HEK293 (cell line): ENCODE data around the gene GAL3ST2.
"Not testable (repeated sequence)": the region's sequence is repeated elsewhere in the genome, so short reads cannot be mapped to it uniquely, and the experiment has no call there.

Experiments
- CTCF ChIA-PET: fragments of 350-600 bp; formaldehyde crosslinking; extraction: SDS; loops from one replicate; lab custom pipeline; 2021; ENCODE audit warnings: antibody characterized with exemption; lab: Yijun Ruan, JAX
- POLR2A ChIA-PET: fragments of 300-600 bp; formaldehyde crosslinking; extraction: SDS; loops from one replicate; lab custom pipeline; 2020; ENCODE audit warnings: antibody characterized with exemption, inconsistent platforms; lab: Yijun Ruan, JAX
- H3K27ac ChIP-seq: fragments of 200-500 bp; sonication (Bioruptor generic); 2 replicates; pipeline ENCODE4 v1.5.1; 2014; ENCODE audit warnings: low read depth, low read length, control low read depth, inconsistent platforms; ENCODE audit errors: extremely low read depth
- H3K36me3 ChIP-seq, 2 experiments: fragments of 200-500 bp in 1 of 2; sonication (Bioruptor generic) in 1 of 2; 1 replicate in 1 of 2; 2 replicates in 1 of 2; pipeline ENCODE4 v1.5.1; 2014 to 2017; ENCODE audit warnings: inconsistent platforms in 2 of 2, low read length in 2 of 2; ENCODE audit not compliant: control insufficient read depth in 2 of 2, insufficient read depth in 1 of 2
- H3K4me1 ChIP-seq: fragments of 200-500 bp; sonication (Bioruptor generic); 2 replicates; pipeline ENCODE4 v1.5.1; 2014; ENCODE audit warnings: mild to moderate bottlenecking, low read length, inconsistent platforms; ENCODE audit not compliant: control insufficient read depth, insufficient read depth
- H3K4me3 ChIP-seq: 2 replicates; pipeline ENCODE4 v1.5.1; 2011; ENCODE audit warnings: low read depth, mild to moderate bottlenecking, control low read depth, low read length, moderate library complexity
- H3K9me3 ChIP-seq: fragments of 200-500 bp; sonication (Bioruptor generic); 2 replicates; pipeline ENCODE4 v1.5.1; 2014; ENCODE audit warnings: low read depth, low read length, inconsistent platforms; ENCODE audit not compliant: control insufficient read depth, insufficient read depth
- EGR2 ChIP-seq: fragments of 450-650 bp; formaldehyde crosslinking; IDR thresholded peaks from 2 replicates; pipeline ENCODE4 v1.5.1; 2016; ENCODE audit warnings: low read depth, missing biosample characterization, missing genetic modification characterization
- GLI4 ChIP-seq: fragments of 450-650 bp; formaldehyde crosslinking; IDR thresholded peaks from 2 replicates; pipeline ENCODE4 v1.5.1; 2016; ENCODE audit warnings: missing biosample characterization, missing genetic modification characterization
- SETDB1 ChIP-seq: IDR thresholded peaks from one replicate; pipeline ENCODE4 v1.6.1; 2017; ENCODE audit warnings: mild to moderate bottlenecking, low read length, moderate library complexity, mixed read lengths; ENCODE audit not compliant: insufficient read length
- SP3 ChIP-seq: fragments of 450-650 bp; formaldehyde crosslinking; IDR thresholded peaks from 2 replicates; pipeline ENCODE4 v1.5.1; 2016; ENCODE audit warnings: missing biosample characterization, missing genetic modification characterization
- ZNF10 ChIP-seq: fragments of 450-650 bp; formaldehyde crosslinking; IDR thresholded peaks from 2 replicates; pipeline ENCODE4 v1.5.1; 2017; ENCODE audit warnings: missing biosample characterization, missing genetic modification characterization
- ZNF184 ChIP-seq: fragments of 450-650 bp; IDR thresholded peaks from 2 replicates; pipeline ENCODE4 v1.5.1; 2018; ENCODE audit warnings: missing biosample characterization, mild to moderate bottlenecking, missing genetic modification characterization
- ZNF354C ChIP-seq: fragments of 450-650 bp; formaldehyde crosslinking; IDR thresholded peaks from 2 replicates; pipeline ENCODE4 v1.5.1; 2016; ENCODE audit warnings: missing biosample characterization, missing genetic modification characterization, low read depth, borderline replicate concordance
- ZNF416 ChIP-seq: fragments of 450-650 bp; formaldehyde crosslinking; IDR thresholded peaks from 2 replicates; pipeline ENCODE4 v1.5.1; 2016; ENCODE audit warnings: missing biosample characterization, missing genetic modification characterization
- ZNF677 ChIP-seq: fragments of 450-650 bp; IDR thresholded peaks from 2 replicates; pipeline ENCODE4 v1.5.0; 2018; ENCODE audit warnings: missing biosample characterization, mild to moderate bottlenecking, missing genetic modification characterization, moderate library complexity
- TF ChIP-seq, protein P1 (sequence below): fragments of 450-650 bp; IDR thresholded peaks from 2 replicates; pipeline ENCODE4 v1.5.1; 2018; ENCODE audit warnings: missing biosample characterization, missing genetic modification characterization
- TF ChIP-seq, protein P2 (sequence below): fragments of 450-650 bp; formaldehyde crosslinking; IDR thresholded peaks from 2 replicates; pipeline ENCODE4 v1.5.1; 2016; ENCODE audit warnings: missing biosample characterization, missing genetic modification characterization
- TF ChIP-seq, protein P3 (sequence below): fragments of 450-650 bp; formaldehyde crosslinking; optimal IDR thresholded peaks from 2 replicates; pipeline ENCODE3; 2016; ENCODE audit warnings: missing biosample characterization, mild to moderate bottlenecking, missing genetic modification characterization
- TF ChIP-seq, protein P4 (sequence below): fragments of 450-650 bp; formaldehyde crosslinking; IDR thresholded peaks from 2 replicates; pipeline ENCODE4 v1.5.1; 2017; ENCODE audit warnings: missing biosample characterization, mild to moderate bottlenecking, missing genetic modification characterization, moderate library complexity
- TF ChIP-seq, protein P5 (sequence below): fragments of 450-650 bp; formaldehyde crosslinking; IDR thresholded peaks from 2 replicates; pipeline ENCODE4 v1.5.1; 2016; ENCODE audit warnings: missing biosample characterization, missing genetic modification characterization

The GAL3ST2 gene

DNA sequence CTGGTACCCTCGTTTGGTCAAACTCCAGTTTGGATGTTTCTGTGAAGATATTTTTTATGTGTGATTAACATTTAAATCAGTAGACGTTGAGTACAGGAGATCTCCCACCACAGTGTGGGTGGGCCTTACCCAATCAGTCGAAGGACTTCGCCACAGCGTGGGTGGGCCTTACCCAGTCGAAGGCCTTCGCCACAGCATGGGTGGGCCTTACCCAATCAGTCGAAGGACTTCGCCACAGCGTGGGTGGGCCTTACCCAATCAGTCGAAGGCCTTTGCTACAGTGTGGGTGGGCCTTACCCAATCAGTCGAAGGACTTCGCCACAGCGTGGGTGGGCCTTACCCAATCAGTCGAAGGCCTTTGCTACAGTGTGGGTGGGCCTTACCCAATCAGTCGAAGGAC is 16.7 kb upstream of the GAL3ST2 start:
- H3K9me3 ChIP-seq, POLR2A ChIA-PET, H3K27ac ChIP-seq, H3K4me3 ChIP-seq, H3K4me1 ChIP-seq: not testable (repeated sequence)
- TF ChIP-seq ZNF10: peak; percentile 94
- H3K36me3 ChIP-seq: peaks cover 0 to 33% of the 10 kb centered on the region in 2 experiments; a peak in 2 of 3 replicates
- CTCF ChIA-PET: interaction anchor here (0.6 kb wide), 1 partner anchor 18 kb away, joined by 4 read pairs; no protein-coding TSS in a partner anchor

DNA sequence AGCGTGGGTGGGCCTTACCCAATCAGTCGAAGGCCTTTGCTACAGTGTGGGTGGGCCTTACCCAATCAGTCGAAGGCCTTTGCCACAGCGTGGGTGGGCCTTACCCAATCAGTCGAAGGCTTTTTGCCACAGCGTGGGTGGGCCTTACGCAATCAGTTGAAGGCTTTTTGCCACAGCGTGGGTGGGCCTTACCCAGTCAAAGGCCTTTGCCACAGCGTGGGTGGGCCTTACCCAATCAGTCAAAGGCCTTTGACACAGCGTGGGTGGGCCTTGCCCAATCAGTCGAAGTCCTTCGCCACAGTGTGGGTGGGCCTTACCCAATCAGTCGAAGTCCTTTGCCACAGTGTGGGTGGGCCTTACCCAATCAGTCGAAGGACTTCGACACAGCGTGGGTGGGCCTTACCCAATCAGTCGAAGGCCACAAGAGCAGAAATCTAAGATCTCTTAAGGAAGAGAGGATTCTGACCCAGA is 16.3 kb upstream of the GAL3ST2 start:
- H3K36me3 ChIP-seq: peaks cover 0 to 32% of the 10 kb centered on the region in 2 experiments; a peak in 2 of 3 replicates
- H3K4me3 ChIP-seq: no peak overlapping the region
- H3K27ac ChIP-seq: no peak overlapping the region
- TF ChIP-seq SP3 (no peak), SETDB1 (peak; percentile 41), GLI4 (tag by site-specific recombination) (no peak), EGR2 (tag by site-specific recombination) (0 out of 2 replicates have a peak, but pooled peaks have one; percentile 14), ZNF10 (peak; percentile 100), ZNF677 (tag by site-specific recombination) (no peak)
- TF ChIP-seq, protein P1, sequence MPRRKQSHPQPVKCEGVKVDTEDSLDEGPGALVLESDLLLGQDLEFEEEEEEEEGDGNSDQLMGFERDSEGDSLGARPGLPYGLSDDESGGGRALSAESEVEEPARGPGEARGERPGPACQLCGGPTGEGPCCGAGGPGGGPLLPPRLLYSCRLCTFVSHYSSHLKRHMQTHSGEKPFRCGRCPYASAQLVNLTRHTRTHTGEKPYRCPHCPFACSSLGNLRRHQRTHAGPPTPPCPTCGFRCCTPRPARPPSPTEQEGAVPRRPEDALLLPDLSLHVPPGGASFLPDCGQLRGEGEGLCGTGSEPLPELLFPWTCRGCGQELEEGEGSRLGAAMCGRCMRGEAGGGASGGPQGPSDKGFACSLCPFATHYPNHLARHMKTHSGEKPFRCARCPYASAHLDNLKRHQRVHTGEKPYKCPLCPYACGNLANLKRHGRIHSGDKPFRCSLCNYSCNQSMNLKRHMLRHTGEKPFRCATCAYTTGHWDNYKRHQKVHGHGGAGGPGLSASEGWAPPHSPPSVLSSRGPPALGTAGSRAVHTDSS (tag by site-specific recombination): no peak
- TF ChIP-seq, protein P2, sequence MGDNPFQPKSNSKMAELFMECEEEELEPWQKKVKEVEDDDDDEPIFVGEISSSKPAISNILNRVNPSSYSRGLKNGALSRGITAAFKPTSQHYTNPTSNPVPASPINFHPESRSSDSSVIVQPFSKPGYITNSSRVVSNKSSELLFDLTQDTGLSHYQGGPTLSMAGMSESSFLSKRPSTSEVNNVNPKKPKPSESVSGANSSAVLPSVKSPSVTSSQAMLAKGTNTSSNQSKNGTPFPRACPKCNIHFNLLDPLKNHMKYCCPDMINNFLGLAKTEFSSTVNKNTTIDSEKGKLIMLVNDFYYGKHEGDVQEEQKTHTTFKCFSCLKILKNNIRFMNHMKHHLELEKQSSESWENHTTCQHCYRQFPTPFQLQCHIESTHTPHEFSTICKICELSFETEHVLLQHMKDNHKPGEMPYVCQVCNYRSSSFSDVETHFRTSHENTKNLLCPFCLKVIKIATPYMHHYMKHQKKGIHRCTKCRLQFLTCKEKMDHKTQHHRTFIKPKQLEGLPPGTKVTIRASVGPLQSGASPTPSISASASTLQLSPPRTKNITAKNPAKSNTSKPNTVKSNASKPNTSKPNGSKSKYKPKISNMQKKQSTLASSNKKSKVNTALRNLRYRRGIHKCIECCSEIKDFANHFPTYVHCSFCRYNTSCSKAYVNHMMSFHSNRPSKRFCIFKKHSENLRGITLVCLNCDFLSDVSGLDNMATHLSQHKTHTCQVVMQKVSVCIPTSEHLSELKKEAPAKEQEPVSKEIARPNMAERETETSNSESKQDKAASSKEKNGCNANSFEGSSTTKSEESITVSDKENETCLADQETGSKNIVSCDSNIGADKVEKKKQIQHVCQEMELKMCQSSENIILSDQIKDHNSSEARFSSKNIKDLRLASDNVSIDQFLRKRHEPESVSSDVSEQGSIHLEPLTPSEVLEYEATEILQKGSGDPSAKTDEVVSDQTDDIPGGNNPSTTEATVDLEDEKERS (tag by site-specific recombination): 0 out of 2 replicates have a peak, but pooled peaks have one; percentile 59
- peaks cover 2% of the 10 kb centered on the region; the same call in 1 of the 2 replicates for H3K4me1 ChIP-seq
- POLR2A ChIA-PET: no interaction called here
- no peaks in the 10 kb centered on the region for H3K9me3 ChIP-seq
- CTCF ChIA-PET: no interaction called here

DNA sequence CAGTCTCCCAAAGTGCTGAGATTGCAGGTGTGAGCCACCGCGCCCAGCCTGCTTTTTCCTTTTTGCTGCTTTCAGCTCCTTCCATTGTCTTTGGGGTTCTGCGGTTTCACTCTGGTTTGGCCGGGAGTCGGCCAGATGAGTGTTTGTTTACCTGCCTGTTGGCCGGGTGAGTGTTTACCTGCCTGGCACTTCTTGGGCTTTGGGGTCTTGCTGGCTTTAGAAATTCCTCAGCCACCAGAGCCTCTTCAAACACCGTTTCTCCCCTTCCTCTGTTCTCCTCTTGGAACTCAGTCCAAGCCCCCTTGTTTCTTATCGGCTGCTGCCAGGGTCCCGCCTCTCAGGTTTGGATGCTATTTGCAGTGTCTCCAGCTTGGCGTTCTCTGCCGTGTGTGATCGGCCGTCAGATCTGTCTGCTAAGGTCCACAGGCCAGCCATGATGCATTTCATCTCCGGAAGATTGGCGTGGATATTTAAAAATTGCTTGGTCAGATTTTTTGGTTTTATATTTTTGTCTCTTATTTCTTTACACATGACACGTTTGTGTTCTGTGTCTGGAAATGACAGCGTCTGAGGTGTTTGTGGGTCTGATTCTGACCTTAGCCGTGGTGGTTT is 14.2 kb upstream of the GAL3ST2 start:
- H3K4me1 ChIP-seq: peaks cover 2% of the 10 kb centered on the region; the same call in 1 of the 2 replicates
- TF ChIP-seq ZNF416 (tag by site-specific recombination) (no peak), ZNF184 (tag by site-specific recombination) (no peak), ZNF354C (tag by site-specific recombination) (no peak)
- TF ChIP-seq, protein P3, sequence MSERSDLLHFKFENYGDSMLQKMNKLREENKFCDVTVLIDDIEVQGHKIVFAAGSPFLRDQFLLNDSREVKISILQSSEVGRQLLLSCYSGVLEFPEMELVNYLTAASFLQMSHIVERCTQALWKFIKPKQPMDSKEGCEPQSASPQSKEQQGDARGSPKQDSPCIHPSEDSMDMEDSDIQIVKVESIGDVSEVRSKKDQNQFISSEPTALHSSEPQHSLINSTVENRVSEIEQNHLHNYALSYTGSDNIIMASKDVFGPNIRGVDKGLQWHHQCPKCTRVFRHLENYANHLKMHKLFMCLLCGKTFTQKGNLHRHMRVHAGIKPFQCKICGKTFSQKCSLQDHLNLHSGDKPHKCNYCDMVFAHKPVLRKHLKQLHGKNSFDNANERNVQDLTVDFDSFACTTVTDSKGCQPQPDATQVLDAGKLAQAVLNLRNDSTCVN (tag by site-specific recombination): no peak
- TF ChIP-seq, protein P4, sequence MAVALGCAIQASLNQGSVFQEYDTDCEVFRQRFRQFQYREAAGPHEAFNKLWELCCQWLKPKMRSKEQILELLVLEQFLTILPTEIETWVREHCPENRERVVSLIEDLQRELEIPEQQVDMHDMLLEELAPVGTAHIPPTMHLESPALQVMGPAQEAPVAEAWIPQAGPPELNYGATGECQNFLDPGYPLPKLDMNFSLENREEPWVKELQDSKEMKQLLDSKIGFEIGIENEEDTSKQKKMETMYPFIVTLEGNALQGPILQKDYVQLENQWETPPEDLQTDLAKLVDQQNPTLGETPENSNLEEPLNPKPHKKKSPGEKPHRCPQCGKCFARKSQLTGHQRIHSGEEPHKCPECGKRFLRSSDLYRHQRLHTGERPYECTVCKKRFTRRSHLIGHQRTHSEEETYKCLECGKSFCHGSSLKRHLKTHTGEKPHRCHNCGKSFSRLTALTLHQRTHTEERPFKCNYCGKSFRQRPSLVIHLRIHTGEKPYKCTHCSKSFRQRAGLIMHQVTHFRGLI (tag by site-specific recombination): no peak
- TF ChIP-seq, protein P5, sequence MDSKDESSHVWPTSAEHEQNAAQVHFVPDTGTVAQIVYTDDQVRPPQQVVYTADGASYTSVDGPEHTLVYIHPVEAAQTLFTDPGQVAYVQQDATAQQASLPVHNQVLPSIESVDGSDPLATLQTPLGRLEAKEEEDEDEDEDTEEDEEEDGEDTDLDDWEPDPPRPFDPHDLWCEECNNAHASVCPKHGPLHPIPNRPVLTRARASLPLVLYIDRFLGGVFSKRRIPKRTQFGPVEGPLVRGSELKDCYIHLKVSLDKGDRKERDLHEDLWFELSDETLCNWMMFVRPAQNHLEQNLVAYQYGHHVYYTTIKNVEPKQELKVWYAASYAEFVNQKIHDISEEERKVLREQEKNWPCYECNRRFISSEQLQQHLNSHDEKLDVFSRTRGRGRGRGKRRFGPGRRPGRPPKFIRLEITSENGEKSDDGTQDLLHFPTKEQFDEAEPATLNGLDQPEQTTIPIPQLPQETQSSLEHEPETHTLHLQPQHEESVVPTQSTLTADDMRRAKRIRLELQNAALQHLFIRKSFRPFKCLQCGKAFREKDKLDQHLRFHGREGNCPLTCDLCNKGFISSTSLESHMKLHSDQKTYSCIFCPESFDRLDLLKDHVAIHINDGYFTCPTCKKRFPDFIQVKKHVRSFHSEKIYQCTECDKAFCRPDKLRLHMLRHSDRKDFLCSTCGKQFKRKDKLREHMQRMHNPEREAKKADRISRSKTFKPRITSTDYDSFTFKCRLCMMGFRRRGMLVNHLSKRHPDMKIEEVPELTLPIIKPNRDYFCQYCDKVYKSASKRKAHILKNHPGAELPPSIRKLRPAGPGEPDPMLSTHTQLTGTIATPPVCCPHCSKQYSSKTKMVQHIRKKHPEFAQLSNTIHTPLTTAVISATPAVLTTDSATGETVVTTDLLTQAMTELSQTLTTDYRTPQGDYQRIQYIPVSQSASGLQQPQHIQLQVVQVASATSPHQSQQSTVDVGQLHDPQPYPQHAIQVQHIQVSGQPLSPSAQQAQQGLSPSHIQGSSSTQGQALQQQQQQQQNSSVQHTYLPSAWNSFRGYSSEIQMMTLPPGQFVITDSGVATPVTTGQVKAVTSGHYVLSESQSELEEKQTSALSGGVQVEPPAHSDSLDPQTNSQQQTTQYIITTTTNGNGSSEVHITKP (tag by site-specific recombination): no peak
- peaks cover 0 to 15% of the 10 kb centered on the region in 2 experiments; a peak in 2 of 3 replicates for H3K36me3 ChIP-seq
- H3K27ac ChIP-seq: no peak overlapping the region
- CTCF ChIA-PET: no interaction called here
- no peaks in the 10 kb centered on the region for H3K9me3 ChIP-seq
- POLR2A ChIA-PET: interaction anchor here (1.4 kb wide), 1 partner anchor 13 kb away, joined by 3 read pairs; no protein-coding TSS in a partner anchor
- H3K4me3 ChIP-seq: no peak overlapping the region
